Glutamatergic neuron (in vitro differentiated cells): ENCODE measurements around the gene VDAC2. TPM values are rescaled to one million over a fixed set of nuclear protein-coding genes. Genes with fewer than 3 reads are reported as not detected.
"Not testable (repeated sequence)": the region's sequence is repeated elsewhere in the genome, so short reads cannot be mapped to it uniquely, and the experiment has no call there.

Source experiments
- DNase-seq: peaks from one replicate; pipeline ENCODE4 v3.0.0; 2022
- H3K27ac Mint-ChIP-seq: one replicate; pipeline ENCODE4 v1.8.0; 2020; ENCODE audit warnings: mild to moderate bottlenecking, mixed read lengths, inconsistent platforms; ENCODE audit not compliant: unreplicated experiment
- H3K27me3 Mint-ChIP-seq: one replicate; pipeline ENCODE4 v1.8.0; 2020; ENCODE audit warnings: mild to moderate bottlenecking, moderate library complexity, mixed read lengths, inconsistent platforms; ENCODE audit not compliant: unreplicated experiment
- H3K36me3 Mint-ChIP-seq: one replicate; pipeline ENCODE4 v1.8.0; 2020; ENCODE audit warnings: mild to moderate bottlenecking, mixed read lengths, inconsistent platforms; ENCODE audit not compliant: unreplicated experiment
- H3K4me1 Mint-ChIP-seq: one replicate; pipeline ENCODE4 v1.8.0; 2020; ENCODE audit warnings: mild to moderate bottlenecking, low read depth, mixed read lengths, inconsistent platforms; ENCODE audit not compliant: unreplicated experiment
- H3K4me3 Mint-ChIP-seq: one replicate; pipeline ENCODE4 v1.8.0; 2020; ENCODE audit warnings: mild to moderate bottlenecking, mixed read lengths, inconsistent platforms; ENCODE audit not compliant: unreplicated experiment
- H3K9me3 Mint-ChIP-seq: one replicate; pipeline ENCODE4 v1.8.0; 2020; ENCODE audit warnings: mild to moderate bottlenecking, moderate library complexity, mixed read lengths, inconsistent platforms; ENCODE audit not compliant: unreplicated experiment
- total RNA-seq: library from RNA; stranded (reverse); fragmentation: NEBNext Ultra II Directional; extraction: Animal tissue kit (Norgen Biotek cat#: 25700); gene quantifications from one replicate; pipeline ENCODE4 v1.2.1, GENCODE V29; 2021; ENCODE audit not compliant: unreplicated experiment
- TF ChIP-seq, protein P1 (sequence below): fragments of 200-600 bp; sonication (generic); IDR thresholded peaks from one replicate; pipeline ENCODE4 v1.5.0; 2021; ENCODE audit not compliant: partially characterized antibody, unreplicated experiment

The VDAC2 gene
- total RNA-seq, 1 donor from 2014 or later, result 264 TPM

DNA sequence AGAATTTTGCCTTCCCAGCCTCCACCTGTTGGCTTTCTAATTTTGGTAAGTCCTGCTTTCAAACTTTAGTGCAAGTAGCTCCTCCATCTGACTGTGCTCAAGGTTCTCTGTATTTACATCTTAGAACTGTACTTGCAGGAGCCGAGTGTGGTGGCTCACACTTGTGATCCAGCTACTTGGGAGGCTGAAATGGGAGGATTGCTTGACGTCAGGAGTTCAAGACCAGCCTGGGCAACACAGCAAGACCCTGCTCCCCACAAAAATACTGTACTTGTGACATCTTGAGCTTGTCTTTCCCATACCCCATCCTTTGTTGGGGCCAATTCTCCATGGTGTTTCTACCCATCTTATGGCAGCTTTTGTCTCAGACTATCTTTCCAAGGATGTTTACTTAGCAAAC is 4.7 kb upstream of the VDAC2 start:
- Mint-ChIP-seq H3K36me3 (no peaks in the 10 kb centered on the region), H3K9me3 (peaks cover 6% of the 10 kb centered on the region), H3K4me1 (no peaks in the 10 kb centered on the region), H3K27me3 (peaks cover 6% of the 10 kb centered on the region), H3K27ac (no peak overlapping the region), H3K4me3 (no peak overlapping the region)
- TF ChIP-seq, protein P1, sequence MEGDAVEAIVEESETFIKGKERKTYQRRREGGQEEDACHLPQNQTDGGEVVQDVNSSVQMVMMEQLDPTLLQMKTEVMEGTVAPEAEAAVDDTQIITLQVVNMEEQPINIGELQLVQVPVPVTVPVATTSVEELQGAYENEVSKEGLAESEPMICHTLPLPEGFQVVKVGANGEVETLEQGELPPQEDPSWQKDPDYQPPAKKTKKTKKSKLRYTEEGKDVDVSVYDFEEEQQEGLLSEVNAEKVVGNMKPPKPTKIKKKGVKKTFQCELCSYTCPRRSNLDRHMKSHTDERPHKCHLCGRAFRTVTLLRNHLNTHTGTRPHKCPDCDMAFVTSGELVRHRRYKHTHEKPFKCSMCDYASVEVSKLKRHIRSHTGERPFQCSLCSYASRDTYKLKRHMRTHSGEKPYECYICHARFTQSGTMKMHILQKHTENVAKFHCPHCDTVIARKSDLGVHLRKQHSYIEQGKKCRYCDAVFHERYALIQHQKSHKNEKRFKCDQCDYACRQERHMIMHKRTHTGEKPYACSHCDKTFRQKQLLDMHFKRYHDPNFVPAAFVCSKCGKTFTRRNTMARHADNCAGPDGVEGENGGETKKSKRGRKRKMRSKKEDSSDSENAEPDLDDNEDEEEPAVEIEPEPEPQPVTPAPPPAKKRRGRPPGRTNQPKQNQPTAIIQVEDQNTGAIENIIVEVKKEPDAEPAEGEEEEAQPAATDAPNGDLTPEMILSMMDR, result no peak
- no peak for DNase-seq

DNA sequence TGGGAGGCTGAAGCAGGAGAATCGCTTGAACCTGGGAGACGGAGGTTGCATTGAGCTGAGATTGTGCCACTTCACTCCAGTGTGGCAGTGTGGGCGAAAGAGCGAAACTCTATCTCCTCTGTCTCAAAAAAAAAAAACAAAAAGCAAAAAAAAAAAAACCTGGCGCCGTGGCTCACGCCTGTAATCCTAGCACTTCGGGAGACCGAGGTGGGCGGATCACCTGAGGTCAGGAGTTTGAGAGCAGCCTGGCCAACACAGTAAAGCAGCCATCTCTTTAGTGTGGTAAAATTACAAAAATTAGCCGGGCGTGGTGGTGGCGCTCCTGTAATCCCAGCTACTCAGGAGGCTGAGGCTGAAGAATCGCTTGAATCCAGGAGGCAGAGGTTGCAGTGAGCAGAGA is 4.0 kb upstream of the VDAC2 start:
- not testable (repeated sequence) for H3K9me3 Mint-ChIP-seq, H3K36me3 Mint-ChIP-seq, H3K27ac Mint-ChIP-seq, H3K4me3 Mint-ChIP-seq, H3K4me1 Mint-ChIP-seq, H3K27me3 Mint-ChIP-seq, DNase-seq

- H3K4me3 Mint-ChIP-seq, result no peak overlapping the region
- no peaks in the 10 kb centered on the region for H3K36me3 Mint-ChIP-seq
- peaks cover 8% of the 10 kb centered on the region for H3K9me3 Mint-ChIP-seq
- H3K4me1 Mint-ChIP-seq, result peaks cover 5% of the 10 kb centered on the region
- no peak overlapping the region for H3K27ac Mint-ChIP-seq
- TF ChIP-seq, protein P1, result no peak
- peaks cover 6% of the 10 kb centered on the region for H3K27me3 Mint-ChIP-seq
- DNase-seq, result no peak
These were observed 3.3 kb upstream of the VDAC2 start for GRCh38 chr10:75207079-75207856.

DNA sequence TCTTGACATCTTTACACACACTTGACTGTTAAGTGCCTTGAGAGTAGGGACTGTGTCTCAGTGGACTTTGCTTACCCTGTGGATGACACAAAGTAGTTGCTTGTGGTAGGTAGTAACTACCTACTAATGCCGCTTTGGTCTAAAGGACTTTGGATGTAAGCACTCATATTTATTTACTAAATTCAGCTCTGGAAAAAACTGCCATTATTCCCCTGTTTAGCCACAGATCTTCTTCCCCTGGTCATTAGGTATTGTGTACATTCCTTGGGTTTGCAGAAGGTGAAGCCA is 2.8 kb upstream of the VDAC2 start:
- no peak overlapping the region for H3K4me3 Mint-ChIP-seq
- peaks cover 8% of the 10 kb centered on the region for H3K9me3 Mint-ChIP-seq
- H3K27ac Mint-ChIP-seq, result no peak overlapping the region
- H3K4me1 Mint-ChIP-seq, result peaks cover 7% of the 10 kb centered on the region
- no peaks in the 10 kb centered on the region for H3K36me3 Mint-ChIP-seq
- DNase-seq, result no peak
- TF ChIP-seq, protein P1, result no peak
- peaks cover 6% of the 10 kb centered on the region for H3K27me3 Mint-ChIP-seq

DNA sequence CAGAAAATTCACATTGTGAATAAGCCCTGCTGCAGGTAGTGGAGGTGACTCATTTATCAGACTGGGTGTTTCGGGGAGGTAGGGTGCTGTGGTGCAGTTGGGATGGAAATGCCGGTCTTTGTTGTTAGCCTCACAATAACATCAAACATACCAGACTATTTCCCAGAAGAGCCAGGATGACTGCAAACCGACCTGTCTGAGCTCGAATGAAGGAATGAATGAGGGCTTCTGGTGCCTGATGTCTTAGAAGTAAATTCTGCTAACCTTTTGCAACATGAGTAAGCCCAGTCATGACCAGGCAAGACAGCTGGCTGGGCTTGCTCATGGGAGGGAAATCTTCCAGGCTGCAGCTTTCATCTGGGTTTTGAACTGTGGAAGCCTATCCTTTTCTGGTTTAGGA is 2.4 kb upstream of the VDAC2 start:
- Mint-ChIP-seq H3K4me1 (peaks cover 7% of the 10 kb centered on the region), H3K27me3 (peaks cover 6% of the 10 kb centered on the region), H3K27ac (no peak overlapping the region), H3K36me3 (no peaks in the 10 kb centered on the region), H3K9me3 (peaks cover 8% of the 10 kb centered on the region), H3K4me3 (no peak overlapping the region)
- no peak for DNase-seq
- TF ChIP-seq, protein P1, result no peak
